ENCODE measurements around the gene KIF18B.

DNA sequence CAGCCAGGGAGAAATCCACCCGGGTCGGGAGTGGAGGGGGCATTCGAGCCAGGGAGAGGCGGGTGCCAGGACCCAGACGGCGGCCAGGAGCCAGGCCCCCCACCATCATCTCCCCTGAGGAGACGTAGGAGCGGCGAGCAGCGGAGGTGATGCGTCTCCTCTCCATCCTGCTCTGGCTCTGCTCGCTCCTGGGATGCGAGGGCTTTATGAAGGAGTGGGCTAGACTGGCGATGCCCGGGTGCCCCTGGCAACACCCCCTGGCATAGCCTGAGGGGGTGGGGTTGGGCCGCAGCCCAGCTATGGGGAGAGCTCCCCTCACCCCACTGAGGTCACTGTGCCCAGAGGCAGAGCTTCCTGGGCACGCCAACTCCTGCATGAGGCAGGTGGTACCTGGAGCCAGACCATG is 32.2 kb downstream of the KIF18B start, which contains the start of gene GFAP:
- TF ChIP-seq, protein P1, sequence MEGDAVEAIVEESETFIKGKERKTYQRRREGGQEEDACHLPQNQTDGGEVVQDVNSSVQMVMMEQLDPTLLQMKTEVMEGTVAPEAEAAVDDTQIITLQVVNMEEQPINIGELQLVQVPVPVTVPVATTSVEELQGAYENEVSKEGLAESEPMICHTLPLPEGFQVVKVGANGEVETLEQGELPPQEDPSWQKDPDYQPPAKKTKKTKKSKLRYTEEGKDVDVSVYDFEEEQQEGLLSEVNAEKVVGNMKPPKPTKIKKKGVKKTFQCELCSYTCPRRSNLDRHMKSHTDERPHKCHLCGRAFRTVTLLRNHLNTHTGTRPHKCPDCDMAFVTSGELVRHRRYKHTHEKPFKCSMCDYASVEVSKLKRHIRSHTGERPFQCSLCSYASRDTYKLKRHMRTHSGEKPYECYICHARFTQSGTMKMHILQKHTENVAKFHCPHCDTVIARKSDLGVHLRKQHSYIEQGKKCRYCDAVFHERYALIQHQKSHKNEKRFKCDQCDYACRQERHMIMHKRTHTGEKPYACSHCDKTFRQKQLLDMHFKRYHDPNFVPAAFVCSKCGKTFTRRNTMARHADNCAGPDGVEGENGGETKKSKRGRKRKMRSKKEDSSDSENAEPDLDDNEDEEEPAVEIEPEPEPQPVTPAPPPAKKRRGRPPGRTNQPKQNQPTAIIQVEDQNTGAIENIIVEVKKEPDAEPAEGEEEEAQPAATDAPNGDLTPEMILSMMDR (conservative IDR thresholded peaks at IDR 0.05 in 1 of 2, IDR thresholded peaks at IDR 0.05 in 1 of 2; ENCODE audit: low read depth in 1 of 2, low read length in 2 of 2) = no peak
- no peak for TF ChIP-seq EZH2 (IDR thresholded peaks at IDR 0.05; ENCODE audit: low read length, missing control alignments)

All from fibroblast of lung (primary cell).